NOMO-1 treated with DMSO at 0.1 percent for 48 hours (cell line): ENCODE data around the gene GTF2B.
"Not testable (repeated sequence)": the region's sequence is repeated elsewhere in the genome, so short reads cannot be mapped to it uniquely, and the experiment has no call there.

Source experiments
- DNase-seq: peaks from one replicate; lab custom pipeline; 2025; ENCODE audit not compliant: unreplicated experiment; lab: John Stamatoyannopoulos, UW

The GTF2B gene

GRCh38 chr1:88885933-88886332 is 5.4 kb downstream of the GTF2B start:
- DNase-seq: no peak

- no peak for DNase-seq
Observed at GRCh38 chr1:88883156-88883555, 8.2 kb downstream of the GTF2B start.

GRCh38 chr1:88880717-88881116 is 10.7 kb downstream of the GTF2B start:
- not testable (repeated sequence) for DNase-seq

GRCh38 chr1:88878731-88879130 is 12.6 kb downstream of the GTF2B start:
- no peak for DNase-seq

- DNase-seq: no peak
Observed at GRCh38 chr1:88877911-88878310, 13.5 kb downstream of the GTF2B start.

- DNase-seq: peak; percentile 29
Observed at GRCh38 chr1:88877382-88877825, 14.0 kb downstream of the GTF2B start.

GRCh38 chr1:88876573-88877365 is 14.6 kb downstream of the GTF2B start:
- no peak for DNase-seq

- DNase-seq: no peak
Observed at GRCh38 chr1:88875595-88875994, 15.8 kb downstream of the GTF2B start.

GRCh38 chr1:88873737-88874349 is 17.5 kb downstream of the GTF2B start:
- peak; percentile 67 for DNase-seq

- DNase-seq: not testable (repeated sequence)
Observed at GRCh38 chr1:88869644-88870043, 21.7 kb downstream of the GTF2B start.

- no peak for DNase-seq
Observed at GRCh38 chr1:88867743-88868521, 23.4 kb downstream of the GTF2B start.

GRCh38 chr1:88851303-88852063 is 39.9 kb downstream of the GTF2B start:
- DNase-seq: no peak

GRCh38 chr1:88847643-88848042 is 43.7 kb downstream of the GTF2B start:
- DNase-seq: no peak

GRCh38 chr1:88825721-88826120 is 65.6 kb downstream of the GTF2B start:
- DNase-seq: no peak

GRCh38 chr1:88819642-88820041 is 71.7 kb downstream of the GTF2B start:
- not testable (repeated sequence) for DNase-seq

GRCh38 chr1:88813471-88813870 is 77.9 kb downstream of the GTF2B start:
- DNase-seq: no peak

GRCh38 chr1:88812366-88812765 is 79.0 kb downstream of the GTF2B start:
- DNase-seq: no peak

- no peak for DNase-seq
Observed at GRCh38 chr1:88803444-88803843, 87.9 kb downstream of the GTF2B start.

GRCh38 chr1:88802950-88803349 is 88.4 kb downstream of the GTF2B start:
- no peak for DNase-seq
